Urinary bladder (tissue), 4 donors: ENCODE data around the gene SLC35E2B. TPM values are rescaled to one million over a fixed set of nuclear protein-coding genes. Genes with fewer than 3 reads are reported as not detected.
A peak's percentile ranks its signal among the peaks of the same experiment; 100 is the strongest.
"Not testable (repeated sequence)": the region's sequence is repeated elsewhere in the genome, so short reads cannot be mapped to it uniquely, and the experiment has no call there.

ENCODE experiments used
- DNase-seq: peaks from one replicate; pipeline ENCODE4 v3.0.0-alpha.2; 2015; ENCODE audit errors: extremely low spot score
- H3K27ac ChIP-seq: one replicate; pipeline ENCODE4 v1.5.1; 2013; ENCODE audit warnings: low read depth, mild to moderate bottlenecking, moderate library complexity
- H3K36me3 ChIP-seq: one replicate; pipeline ENCODE4 v1.6.1; 2013; ENCODE audit warnings: mild to moderate bottlenecking, moderate library complexity; ENCODE audit not compliant: insufficient read depth
- H3K4me1 ChIP-seq: one replicate; pipeline ENCODE4 v1.6.1; 2013; ENCODE audit warnings: mild to moderate bottlenecking, moderate library complexity; ENCODE audit not compliant: insufficient read depth
- H3K4me3 ChIP-seq: one replicate; pipeline ENCODE4 v1.5.1; 2013; ENCODE audit warnings: low read depth, low read length
- WGBS: extraction: QIAGEN DNeasy Blood & Tissue Kit; methylation state at CpG from one replicate; pipeline ENCODE4 v1.1.7; 2013; 5-methylcytosine and 5-hydroxymethylcytosine counted together
- polyA plus RNA-seq: library from polyadenylated mRNA; stranded (reverse); fragments of 200-250 nt; gene quantifications from one replicate; pipeline ENCODE4 v1.2.3, GENCODE V29; 2013
- total RNA-seq: library from RNA; depleted of rRNA; stranded (reverse); fragments of >200 nt; gene quantifications from one replicate; pipeline ENCODE4 v1.2.3, GENCODE V29; 2014
- donor health status: healthy with polysubstance abuse.
- donor health status: healthy.

SLC35E2B gene
- total RNA-seq = 29.9 TPM
- 34.5 TPM for polyA plus RNA-seq

DNA sequence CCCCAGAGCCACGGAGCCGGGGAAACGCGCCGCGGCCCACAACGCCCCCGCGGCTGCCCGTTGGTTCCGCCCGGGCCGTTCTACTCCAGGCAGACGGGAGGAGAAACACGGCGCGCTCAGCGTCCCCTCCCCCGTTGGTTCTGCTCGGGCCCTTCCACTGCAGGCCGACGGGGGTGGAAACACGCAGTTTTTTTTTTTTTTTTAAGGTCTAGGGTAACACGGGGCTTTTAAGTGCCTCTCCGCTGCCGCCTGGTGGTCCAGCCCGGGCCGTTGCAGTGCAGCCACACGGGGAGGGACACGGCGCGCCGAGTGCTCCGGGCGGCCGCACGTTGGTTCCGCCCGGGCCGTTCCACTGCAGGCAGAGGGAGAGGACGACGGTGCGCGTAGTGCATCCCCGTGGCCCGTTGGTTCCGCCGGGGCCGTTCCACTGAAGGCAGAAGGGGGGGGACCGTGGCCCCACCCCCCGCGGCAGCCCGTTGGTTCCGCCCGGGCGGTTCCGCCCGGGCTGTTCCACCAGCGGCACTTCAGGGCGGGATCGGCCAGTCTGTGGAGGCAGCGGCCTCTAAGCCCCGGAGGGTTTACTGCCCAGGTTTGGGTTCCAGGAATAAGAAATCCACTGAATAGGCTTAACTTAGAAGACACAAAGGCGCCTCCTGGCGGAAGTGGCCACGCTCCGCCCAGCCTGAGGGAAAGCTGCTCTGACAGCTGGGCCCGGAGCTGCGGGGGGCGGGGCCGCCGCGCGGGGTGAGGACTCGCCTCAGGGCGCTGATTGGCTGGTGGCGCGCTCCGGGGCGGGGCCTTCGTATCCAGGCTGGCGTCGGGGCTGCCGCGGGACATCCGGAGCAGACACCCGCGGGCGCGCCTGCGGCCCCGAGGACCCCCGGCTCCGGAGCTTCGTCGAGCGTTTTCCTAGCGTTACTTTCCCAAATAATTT, at the start of gene SLC35E2B:
Gene SLC35E2B, minus strand, starts transcription at position 82 of the 934 bp plus-strand sequence. CDS start 16,096 bp downstream, outside the sequence.
- Histone ChIP-seq H3K27ac (peak within 1 kb of the TSS; percentile 85), H3K4me3 (peak within 1 kb of the TSS; percentile 49)
- under 1% methylated on average over 23 of the region's 98 CpGs for WGBS
- not testable (repeated sequence) for H3K4me1 ChIP-seq, H3K36me3 ChIP-seq
- peak; percentile 57 for DNase-seq

DNA sequence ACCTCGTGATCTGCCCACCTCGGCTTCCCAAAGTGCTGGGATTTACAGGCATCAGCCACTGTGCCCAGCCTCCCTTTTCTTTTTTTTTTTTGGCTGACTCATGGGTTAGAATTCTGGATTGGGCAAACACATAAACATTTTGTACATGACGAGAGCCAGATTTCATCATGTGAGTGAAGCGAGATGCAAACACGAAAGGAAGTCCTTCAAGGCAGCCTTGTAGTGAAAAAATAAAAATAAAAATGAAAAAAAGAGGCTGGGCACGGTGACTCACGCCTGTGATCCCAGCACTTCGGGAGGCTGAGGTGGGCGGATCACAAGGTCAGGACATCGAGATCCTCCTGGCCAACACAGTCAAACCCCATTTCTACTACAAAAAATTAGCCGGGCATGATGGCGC, 48.4 kb upstream of the SLC35E2B start:
- DNase-seq = not testable (repeated sequence)

DNA sequence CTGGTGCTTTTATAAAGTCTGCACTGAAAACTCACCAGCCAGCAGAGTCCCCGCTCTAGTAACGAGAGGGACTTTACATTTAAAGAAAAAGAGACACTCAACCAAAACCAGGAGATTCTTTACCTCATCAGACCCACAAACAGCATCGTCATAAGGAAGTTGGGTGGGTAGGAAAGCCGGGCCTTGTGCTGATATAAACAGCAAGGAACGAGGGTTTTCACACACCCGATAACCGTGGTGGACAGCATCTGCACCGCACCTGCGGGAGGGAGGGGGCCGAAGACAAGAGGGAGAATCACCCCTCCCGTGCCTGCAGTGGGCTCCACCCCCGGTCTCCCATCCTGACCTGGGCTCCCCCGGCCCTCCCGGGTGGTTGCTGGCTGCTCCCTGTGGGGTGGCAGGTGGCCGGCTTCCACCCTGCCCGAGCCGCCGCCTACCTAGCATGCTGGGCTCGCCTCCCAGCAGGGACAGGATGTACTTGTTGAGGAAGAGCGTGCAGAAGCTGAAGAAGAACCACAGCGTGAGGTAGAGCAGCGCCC, 46.3 kb upstream of the SLC35E2B start:
- WGBS = 87% methylated on average over 11 of the region's 22 CpGs
- DNase-seq = not testable (repeated sequence)

More for the DNA sequence above, 48.4 kb upstream of the SLC35E2B start:
- not testable (repeated sequence) for H3K27ac ChIP-seq, H3K36me3 ChIP-seq, H3K4me1 ChIP-seq, H3K4me3 ChIP-seq
- WGBS = 56% methylated on average over 11 of the region's 12 CpGs

DNA sequence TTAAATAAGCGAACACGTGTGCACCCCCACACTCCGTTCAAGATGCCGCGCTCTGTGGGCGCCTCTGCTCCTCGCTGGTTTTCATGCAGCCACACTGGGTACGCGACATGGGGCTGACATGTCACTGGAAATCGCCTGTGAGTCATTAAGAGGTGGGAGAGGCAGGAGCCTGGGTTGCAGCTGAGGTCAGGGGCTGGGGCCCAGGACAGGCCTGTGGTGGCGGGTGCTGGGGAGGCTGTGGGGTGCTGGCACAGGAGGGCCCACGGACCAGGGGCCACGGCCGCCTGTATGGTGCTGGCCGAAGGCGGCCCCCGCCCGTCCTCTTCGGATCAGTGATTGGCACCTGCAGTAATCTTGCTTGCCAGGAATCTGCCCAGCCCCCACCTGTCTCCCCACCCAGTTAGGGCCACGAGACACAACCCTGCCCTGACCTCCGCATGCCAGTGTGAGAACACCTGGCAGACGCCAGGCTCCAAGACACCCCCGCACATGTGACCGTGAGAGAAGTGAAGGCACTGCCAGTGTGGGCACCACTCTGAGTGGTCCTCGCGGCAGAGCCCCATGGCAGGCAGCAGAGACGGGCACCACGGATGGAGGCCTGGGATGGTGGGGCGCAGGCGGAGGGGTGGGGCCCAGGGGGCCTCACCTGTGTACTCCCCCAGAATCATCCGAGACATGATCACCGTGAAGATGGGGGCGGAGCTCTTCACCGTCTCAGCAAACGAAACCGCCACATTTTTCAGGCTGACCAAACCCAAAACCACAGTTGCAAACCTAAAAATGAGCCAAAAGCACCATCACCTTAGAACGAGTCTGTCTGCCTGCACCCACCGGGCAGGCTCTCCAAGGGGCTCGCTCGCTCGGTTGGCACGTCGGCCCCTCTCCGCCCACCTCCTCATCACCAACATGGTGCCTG, 45.3 kb upstream of the SLC35E2B start:
- not testable (repeated sequence) for H3K36me3 ChIP-seq, DNase-seq, H3K27ac ChIP-seq, H3K4me1 ChIP-seq, H3K4me3 ChIP-seq
- WGBS = 92% methylated on average over 20 of the region's 44 CpGs

More for the DNA sequence above, 46.3 kb upstream of the SLC35E2B start:
- H3K4me1 ChIP-seq, H3K4me3 ChIP-seq, H3K27ac ChIP-seq, H3K36me3 ChIP-seq: not testable (repeated sequence)

DNA sequence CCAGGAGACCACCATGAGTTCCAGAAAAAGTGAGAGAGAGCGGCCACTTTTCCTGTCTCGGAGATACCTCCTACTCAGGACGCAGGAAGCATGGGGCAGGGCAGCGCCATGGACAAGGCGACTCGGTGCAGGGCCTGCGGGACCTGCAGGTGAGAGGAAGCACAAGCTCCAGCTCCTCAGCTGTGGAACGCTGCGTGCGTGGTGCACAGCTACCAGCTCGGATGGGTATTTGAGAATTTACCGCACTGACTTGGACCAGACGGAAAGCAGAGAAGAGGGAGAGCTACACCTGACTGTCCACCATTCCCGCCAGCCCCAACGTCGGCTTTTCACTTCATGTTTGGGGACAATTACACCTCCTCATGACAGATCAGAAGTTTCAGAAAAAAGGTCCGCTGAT, 39.8 kb upstream of the SLC35E2B start:
- Histone ChIP-seq H3K4me3 (no peak overlapping the region), H3K4me1 (no peaks in the 10 kb centered on the region), H3K36me3 (peaks cover 2% of the 10 kb centered on the region), H3K27ac (no peak overlapping the region)
- 91% methylated on average over 17 of the region's 17 CpGs for WGBS
- DNase-seq = no peak

DNA sequence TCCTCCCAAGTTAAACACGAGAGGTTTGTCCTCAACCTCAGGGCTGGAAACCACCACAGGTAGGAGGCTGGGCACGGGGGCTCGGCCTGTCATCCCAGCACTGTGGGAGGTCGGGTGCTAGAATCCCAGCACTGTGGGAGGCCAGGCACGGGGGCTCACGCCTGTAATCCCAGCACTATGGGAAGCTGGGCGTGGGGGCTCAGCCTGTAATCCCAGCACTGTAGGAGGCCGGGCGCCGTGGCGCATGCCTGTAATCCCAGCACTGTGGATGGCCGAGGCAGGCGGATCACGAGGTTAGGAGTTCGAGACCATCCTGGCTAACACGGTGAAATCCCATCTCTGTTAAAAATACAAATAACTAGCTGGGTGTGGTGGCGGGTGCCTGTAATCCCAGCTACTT, 38.3 kb upstream of the SLC35E2B start:
- peaks cover 2% of the 10 kb centered on the region for H3K36me3 ChIP-seq
- H3K4me3 ChIP-seq = no peak overlapping the region
- 92% methylated on average over 17 of the region's 17 CpGs for WGBS
- H3K4me1 ChIP-seq = no peaks in the 10 kb centered on the region
- H3K27ac ChIP-seq = no peak overlapping the region
- DNase-seq = no peak

DNA sequence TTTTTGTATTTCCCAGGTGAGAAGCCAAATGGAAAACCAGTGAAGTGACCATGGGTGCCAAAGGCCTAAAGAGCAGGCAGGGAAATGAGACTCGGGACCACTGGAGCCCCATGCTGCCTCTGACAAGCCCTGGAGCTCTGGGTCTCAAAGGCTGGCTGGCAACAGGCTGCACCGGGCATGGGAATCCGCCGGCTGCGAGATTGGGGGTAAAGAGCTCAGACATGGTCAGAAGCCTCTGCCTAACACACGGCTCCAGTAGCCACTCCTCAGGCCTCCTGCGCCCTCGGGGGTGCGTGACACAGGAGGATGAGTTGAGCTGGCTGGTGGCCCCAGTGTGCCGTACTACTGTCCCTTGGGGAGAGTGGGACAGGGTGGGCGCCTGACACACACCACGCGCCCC, 37.6 kb upstream of the SLC35E2B start:
- DNase-seq = not testable (repeated sequence)

DNA sequence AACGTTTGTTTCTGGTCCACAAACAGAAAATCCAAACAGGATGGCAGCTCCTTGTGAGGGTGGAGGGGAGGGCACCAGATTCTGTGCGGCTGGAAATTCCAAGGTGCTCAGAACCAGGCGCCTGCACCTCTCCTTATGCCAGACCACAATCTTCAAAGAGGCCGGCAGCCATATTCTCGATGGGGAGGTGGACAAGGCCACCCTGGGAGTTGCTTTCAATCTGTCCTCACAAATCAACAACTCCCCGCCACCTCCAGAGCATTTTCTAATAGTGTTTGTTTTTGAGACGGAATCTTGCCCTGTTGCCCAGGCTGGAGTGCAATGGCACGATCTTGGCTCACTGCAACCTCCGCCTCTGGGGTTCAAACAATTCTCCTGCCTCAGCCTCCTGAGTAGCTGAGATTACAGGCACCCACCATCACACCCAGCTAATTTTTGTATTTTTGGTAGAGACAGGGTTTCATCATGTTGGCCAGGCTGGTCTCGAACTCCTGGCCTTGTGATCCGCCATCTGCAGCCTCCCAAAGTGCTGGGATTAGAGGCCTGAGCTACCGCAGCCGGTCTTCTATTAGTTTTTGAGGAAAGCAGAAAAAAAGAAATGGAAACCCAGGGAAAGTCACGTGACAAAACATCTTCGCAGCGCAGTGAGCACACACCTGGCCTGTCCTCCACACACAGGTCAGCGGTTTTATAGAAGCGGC, 36.7 kb upstream of the SLC35E2B start:
- H3K4me3 ChIP-seq = not testable (repeated sequence)
- WGBS = 92% methylated on average over 12 of the region's 18 CpGs

More for the DNA sequence above, 37.6 kb upstream of the SLC35E2B start:
- H3K4me1 ChIP-seq, H3K4me3 ChIP-seq, H3K36me3 ChIP-seq, H3K27ac ChIP-seq: not testable (repeated sequence)
- no CpG with 5 or more reads among the region's 13 CpGs for whole genome bisulfite sequencing

DNA sequence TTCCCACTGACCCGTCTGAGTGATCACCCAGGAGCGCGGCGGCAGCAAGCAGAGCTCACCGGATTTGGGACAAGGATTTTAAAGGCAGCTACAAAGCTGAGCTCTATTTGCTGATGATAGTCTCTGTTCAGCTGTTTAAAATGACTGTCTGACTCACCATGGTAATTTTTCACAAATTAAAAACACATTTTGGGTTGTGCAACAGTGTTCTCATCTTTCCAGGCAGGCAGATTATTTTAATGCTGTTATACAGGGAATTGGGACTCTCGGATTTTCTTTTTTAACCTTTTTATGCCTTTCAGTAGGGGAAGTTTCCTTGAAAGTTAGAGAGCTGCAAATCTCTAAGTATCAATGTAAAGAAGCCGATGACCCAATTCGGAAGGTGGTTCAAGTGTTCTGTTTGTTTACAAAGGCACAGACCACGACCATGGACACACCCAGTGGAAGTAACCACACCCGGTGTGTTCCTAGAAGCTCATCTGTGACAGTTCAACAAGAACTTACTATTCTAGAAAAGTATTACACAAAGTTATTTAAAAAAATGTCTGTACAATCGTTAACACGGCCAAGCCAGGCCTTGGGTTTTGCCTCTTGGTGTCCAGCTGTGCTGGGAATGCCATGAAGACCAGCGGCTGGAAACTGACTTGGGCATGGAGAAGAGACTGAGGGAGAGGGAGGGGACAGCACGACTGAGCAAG, 35.9 kb upstream of the SLC35E2B start:
- WGBS = 66% methylated on average over 12 of the region's 14 CpGs
- H3K4me1 ChIP-seq, H3K4me3 ChIP-seq, H3K27ac ChIP-seq, DNase-seq, H3K36me3 ChIP-seq: not testable (repeated sequence)

More for the DNA sequence above, 36.7 kb upstream of the SLC35E2B start:
- not testable (repeated sequence) for H3K4me1 ChIP-seq, H3K27ac ChIP-seq, DNase-seq, H3K36me3 ChIP-seq

DNA sequence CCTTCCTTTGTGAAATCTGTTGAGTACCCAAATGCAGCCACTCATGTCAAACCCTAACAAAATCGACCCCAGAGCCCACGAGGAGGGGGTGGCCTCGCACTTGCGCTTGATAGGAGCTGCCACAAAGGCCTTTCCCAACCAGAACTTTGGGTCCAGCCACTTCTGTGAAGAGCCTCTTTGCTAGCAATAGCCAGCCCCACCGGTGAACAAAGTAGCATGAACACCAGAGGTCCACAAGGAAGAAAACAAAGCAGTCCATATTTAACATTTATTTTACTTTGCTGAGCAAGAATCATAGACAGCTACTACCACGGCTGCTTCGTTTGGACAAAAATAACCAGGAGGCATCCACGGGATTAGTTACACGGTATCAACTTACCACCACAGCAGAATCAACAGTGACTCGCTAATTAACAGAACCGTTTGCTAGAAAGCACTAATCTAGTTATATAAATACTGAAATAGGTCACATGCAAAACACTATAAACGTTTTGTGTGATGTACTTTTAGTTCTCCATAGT, 34.6 kb upstream of the SLC35E2B start:
- not testable (repeated sequence) for H3K36me3 ChIP-seq, H3K27ac ChIP-seq, H3K4me3 ChIP-seq, H3K4me1 ChIP-seq, DNase-seq
- WGBS = 87% methylated on average over 11 of the region's 12 CpGs

DNA sequence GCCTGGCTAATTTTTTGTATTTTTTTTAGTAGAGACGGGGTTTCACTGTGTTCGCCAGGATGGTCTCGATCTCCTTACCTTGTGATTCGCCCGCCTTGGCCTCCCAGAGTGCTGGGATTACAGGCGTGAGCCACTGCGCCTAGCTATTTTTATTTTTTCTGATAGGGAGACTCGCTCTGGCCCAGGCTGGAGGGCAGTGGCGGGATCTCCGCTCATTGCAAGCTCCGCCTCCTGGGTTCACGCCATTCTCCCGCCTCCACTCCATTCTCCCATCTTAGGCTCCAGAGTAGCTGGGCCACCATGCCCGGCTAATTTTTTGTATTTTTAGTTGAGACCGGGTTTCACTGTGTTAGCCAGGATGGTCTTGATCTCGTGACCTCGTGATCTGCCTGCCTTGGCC, 33.5 kb upstream of the SLC35E2B start:
- 95% methylated on average over 17 of the region's 17 CpGs for WGBS

More for the DNA sequence above, 33.5 kb upstream of the SLC35E2B start:
- not testable (repeated sequence) for H3K4me1 ChIP-seq, H3K4me3 ChIP-seq, DNase-seq, H3K27ac ChIP-seq, H3K36me3 ChIP-seq
